ENCODE results near the gene RAP1GAP.

RAP1GAP gene

DNA sequence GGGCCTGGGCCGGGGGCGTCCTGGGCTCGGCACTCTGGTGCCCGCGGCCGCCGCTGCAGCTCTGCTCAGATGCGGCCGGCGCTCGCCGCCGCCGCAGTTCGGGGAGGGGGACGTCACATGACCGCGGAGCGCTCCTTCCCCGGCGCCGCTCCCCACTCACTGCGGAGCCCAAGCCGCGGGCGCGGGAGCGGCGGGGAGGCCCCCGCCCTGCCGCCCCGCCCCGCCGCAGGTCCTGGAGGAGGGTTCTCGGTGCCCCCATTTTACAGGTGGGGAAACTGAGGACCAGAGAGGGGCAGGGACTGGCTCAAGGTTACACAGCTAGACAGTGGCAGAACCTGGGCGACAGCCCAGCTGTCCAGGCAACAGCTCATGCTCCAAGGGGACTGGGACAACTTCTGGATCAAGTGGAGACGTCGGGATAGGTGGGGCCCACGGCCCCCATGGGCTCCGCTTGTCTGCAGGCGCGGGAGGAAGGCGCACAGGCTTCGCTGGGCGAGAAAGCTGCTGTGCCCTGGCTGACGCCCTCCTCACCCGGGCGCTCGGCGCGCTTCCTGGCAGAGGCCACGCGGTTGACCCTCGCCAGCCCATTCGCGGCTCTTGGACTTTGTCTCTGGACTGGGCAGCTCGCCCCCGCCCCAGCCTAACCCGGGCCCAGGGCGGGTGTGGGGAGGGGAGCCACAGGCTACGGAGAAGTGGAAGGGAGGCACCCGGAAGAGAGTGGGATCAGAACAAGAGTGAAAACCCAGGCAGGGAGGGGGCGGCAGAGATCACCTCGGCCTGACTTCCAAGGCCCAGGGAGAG is at the start of gene RAP1GAP:
RAP1GAP (minus strand) TSS at position 100 of the 801 bp plus-strand sequence. CDS start 49,325 bp downstream, outside the sequence.
- peak; percentile 81 for DNase-seq (ENCODE audit: low spot score)

DNA sequence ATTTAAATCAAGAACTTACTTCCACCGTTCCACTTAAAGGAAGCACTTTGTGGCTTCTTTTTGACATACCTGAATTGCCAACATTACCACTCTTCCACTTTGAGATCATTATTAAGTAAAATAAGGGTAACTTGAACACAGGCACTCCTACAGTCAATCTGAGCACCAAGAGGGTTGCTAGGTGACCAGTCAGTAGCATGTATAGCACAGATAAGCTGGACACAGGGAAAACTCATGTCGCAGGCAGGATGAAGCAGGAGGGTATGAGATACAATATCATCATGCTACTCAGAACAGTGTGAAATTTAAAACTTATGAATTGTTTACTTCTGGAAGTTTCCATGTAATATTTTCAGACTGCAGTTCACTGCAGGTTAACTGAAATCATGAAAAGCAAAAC is 47.0 kb upstream of the RAP1GAP start:
- no peak for DNase-seq (ENCODE audit: low spot score)

DNA sequence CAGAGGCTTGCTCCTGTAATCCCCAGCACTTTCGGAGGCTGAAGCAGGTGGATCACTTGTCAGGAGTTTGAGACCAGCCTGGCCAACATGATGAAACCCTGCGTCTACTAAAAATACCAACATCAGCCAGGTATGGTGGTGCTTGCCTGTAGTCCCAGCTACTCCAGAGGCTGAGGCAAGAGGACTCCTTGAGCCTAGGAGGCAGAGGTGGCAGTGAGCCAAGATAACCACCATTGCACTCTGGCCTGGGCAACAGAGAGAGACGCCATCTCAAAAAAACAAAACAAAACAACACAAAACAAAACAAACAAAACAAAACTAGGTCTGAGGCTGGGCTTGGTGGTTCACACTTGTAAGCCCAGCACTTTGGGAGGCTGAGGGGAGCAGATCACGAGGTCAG is 38.7 kb upstream of the RAP1GAP start:
- no peak for DNase-seq (ENCODE audit: low spot score)

DNA sequence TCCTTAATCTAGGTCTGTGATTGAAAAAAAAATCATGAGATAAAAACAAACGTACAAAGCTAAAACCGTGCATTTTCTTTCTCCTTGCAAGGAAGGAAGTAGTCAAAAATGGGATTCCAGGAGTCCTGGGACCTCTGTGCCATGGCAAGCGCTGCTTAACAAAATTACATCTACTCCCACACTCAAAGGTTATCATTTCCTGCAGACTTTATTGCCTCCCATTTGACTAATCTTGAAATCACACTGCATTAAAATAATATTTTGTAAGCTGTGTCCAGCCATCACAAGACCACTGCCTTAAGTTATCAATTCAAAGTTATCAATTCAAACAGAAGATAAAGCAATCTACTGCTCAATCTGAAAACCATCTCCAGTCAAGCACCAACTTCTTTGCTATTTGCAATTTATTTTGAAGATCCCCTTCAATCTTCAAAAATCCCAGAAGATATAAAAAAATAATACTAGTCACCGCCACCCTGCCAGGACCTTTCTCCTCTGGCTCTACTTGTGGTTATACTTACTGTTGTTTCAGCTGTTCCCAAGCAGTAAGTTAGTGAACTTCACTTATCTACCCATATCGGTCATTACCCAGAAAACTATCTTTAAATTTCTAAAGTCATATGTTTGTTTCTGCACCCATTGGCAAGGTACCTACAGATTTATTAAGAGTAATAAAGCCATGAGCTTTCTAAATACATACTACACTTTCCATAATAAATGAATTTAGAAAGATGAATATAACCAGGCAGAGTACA is 38.1 kb upstream of the RAP1GAP start:
- DNase-seq (ENCODE audit: low spot score), result no peak

DNA sequence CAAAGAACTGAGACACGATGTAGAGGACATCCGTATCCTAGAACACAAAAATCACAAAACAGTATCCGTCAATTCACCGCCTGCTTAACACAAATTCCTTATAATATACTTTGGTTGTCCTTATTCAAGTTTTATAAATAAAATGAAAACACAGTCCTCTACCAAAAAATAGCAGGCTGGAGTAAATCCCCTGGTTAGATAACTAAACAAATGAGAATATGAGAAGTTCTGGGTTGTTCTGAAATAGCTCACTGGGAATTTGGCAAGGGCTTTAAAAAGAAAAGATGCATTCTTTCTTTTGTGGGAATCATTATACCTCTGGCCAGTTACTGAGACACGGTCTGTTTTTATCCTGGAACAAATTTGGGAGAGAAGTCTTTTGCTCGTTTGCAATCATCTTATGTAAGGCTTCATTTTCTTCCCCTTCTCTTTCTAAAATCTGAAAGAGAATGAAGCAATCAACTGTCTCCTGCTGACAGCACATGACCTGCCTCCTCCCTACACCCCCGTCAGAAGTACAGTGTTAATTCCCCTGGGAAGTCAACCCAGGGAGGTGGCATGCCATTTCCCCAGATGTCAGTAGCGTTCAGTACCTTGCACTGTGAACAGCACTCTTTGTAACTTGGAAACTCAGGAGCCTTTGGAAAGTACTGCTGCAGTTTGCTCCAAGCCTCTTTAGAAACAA is 37.1 kb upstream of the RAP1GAP start:
- peak; percentile 62 for DNase-seq (ENCODE audit: low spot score)

DNA sequence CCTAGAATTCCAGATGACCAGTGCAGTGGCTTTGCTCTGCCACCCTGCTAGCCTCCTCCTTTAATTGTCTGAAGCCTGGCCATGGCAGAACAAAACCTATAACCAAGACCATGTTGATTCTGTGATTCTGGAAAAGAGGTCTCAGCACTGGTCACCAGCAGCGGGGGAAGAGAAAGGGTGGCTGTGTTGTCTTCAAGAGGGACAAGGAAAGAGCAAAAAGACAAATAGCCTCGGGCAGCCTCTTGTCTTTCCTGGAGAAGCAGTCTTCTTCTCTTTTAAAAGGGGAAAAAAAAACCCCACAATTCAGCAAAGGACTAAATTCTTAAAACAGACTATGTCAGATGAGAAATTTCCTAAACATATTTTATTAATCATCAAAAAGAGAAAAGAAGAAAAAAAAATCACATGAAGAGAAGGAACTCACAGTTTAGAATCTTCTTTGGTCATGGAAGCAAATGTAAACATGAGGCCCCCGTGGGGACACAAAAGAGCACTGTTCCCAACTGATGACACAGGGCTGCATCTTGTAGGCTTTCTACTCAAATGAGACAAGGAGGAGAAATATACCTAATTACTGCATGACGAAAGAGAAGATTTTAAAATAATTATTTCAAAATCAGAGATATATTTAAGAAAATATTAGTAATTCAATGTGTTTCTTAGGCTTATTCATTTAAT is 36.3 kb upstream of the RAP1GAP start:
- no peak for DNase-seq (ENCODE audit: low spot score)

DNA sequence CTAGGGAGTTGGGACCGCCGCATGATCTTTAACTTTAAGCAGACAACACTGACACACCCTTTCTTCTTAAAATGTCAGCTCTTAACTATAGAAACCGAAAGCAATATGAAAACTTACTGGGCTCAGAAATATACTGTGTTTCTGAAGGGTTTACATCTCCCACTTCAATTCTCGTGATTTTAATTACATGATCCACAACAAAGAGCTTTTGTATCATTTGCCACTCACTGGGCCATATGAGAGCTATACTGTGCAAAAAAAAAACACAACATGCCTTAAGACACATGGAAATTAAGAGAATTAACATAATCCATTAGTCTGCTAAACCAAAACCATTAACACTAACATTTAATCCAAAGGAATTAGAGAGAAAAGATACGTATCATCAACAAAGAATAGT is 35.0 kb upstream of the RAP1GAP start:
- DNase-seq (ENCODE audit: low spot score), result no peak

DNA sequence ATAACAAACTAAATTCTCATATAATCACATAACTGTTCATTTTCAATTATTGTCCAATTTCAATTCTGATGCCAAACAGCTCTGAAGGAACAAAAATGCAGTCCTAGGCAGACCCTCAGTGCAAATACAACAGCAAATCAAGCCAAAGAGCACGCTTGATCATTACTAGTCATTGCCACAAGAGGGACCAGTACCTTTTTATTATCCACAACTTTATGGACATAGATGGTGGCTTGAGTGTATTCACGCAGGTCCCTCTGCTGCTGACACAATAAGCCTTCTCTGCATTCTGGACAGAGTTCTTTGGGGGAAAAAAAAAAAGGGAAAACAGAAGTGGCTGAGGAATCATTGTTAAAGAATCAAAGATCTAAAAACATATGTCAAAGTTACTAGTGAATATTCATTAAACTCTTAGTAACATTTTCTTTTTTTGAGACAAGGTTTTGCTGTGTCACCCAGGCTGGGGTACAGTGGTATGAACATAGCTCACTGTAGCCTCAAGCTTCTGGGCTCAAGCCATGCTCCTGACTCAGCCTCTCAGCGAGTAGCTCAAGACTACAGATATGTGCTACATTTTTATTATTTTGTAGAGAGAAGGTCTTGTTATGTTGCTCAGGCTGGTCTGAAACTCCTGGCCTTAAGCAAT is 34.3 kb upstream of the RAP1GAP start:
- DNase-seq (ENCODE audit: low spot score), result peak; percentile 23

DNA sequence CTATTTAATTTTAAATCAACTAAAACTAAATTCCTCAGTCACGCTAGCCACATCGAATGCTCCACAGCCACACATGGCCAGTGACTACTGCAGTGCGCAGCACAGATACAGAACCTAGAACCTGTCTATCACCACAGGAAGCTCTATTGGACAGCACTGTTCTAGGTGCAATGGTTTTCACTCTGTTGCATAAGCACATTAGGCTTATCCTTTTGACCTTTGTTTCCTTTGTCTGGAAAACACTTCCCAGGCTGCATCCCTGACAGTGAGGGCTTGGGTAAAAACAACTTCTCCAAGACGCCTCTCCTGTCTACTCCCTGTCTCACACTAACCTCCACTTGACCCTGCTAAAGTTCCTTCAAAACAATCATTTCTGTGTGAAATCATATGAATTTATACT is 33.6 kb upstream of the RAP1GAP start:
- DNase-seq (ENCODE audit: low spot score), result no peak

DNA sequence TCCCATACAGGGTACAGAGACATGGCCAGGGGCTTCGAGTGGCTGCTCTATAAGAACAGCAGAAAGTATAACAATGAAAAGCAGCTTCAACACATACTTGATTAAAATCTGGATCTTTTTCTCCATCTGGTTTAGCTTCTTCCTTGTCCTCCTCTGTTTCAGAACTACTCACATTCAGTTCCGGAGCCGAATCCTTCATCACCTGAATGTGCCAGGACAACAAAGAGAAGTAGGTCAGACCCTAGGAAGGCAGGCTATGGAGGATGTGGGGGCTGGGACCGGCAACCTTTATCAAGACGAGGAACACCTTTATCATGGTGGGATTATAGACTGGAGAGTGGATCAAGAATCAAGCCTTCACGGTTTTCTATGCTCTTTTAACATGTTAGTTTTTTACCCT is 32.2 kb upstream of the RAP1GAP start:
- no peak for DNase-seq (ENCODE audit: low spot score)

DNA sequence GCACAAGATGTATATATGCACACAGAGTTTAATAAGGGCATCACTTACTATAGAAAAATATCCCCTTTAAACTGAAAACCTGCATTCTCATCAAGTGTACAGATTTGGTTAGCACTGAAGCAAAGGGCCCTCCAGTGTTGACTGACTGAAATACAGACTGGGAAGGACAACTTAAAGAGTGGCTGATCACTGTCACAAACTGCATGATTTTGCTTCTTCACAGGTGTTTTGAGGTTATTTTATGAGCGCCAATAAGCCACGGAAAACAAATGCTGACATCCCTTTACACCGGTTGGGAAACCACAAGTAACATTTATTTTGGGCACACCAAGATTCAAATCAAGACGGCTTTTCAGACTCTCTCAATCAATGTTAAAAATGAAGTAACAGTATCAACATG is 30.9 kb upstream of the RAP1GAP start:
- no peak for DNase-seq (ENCODE audit: low spot score)

DNA sequence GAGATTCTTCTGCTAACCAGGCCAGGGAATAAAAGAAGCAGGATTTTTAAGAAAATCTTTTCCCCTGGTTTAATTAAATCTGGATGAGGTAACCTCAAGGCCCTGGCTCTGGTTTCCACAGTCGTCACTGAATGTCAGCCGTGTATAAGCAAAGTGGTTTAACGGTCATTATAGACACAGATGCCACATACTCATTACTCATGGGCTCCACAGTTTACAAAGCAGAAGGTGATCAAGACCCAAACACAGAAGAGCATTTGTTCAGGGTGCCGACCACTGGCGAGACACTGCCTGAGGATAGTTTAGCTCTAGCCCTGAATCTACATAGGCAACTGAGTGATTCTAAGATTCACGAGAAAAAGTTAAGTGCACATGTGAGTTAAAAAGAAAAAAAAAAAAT is 27.8 kb upstream of the RAP1GAP start:
- no peak for DNase-seq (ENCODE audit: low spot score)

DNA sequence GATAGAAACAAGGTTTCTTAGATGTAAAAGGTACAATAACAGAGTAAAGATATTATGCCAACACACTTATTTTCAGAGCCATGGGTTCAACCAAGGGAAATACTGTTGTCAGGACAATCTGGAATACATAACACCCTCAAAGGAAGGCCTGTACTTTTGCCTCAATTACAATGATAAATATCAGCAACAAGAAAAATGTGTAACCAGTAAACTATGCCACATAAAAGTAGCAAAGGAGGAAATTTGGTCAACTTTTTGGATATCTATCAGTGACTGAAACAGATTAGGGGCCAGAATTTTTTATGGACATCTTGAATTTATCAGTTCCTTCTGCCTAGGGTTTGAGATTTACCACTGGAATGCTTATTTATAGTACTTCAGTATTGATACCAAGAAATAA is 24.6 kb upstream of the RAP1GAP start:
- no peak for DNase-seq (ENCODE audit: low spot score)

DNA sequence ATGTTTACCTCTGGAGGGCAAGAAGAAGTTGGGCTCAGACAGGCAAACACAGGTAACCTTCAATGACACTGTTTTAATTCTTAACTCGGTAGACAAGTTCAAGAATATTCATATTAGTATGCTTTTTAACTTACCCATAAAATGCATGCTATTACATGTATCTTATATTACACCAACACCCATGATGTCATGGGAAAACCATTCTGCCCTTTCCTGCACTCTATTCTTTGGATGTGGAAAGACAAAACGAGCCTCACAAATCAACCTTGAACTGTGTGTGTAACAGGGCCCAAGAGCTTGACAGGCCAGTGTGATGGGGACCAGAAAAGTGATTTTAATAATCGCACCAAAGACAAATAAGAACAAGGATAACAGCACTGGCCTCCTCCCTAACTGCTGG is 22.6 kb upstream of the RAP1GAP start:
- DNase-seq (ENCODE audit: low spot score), result no peak

DNA sequence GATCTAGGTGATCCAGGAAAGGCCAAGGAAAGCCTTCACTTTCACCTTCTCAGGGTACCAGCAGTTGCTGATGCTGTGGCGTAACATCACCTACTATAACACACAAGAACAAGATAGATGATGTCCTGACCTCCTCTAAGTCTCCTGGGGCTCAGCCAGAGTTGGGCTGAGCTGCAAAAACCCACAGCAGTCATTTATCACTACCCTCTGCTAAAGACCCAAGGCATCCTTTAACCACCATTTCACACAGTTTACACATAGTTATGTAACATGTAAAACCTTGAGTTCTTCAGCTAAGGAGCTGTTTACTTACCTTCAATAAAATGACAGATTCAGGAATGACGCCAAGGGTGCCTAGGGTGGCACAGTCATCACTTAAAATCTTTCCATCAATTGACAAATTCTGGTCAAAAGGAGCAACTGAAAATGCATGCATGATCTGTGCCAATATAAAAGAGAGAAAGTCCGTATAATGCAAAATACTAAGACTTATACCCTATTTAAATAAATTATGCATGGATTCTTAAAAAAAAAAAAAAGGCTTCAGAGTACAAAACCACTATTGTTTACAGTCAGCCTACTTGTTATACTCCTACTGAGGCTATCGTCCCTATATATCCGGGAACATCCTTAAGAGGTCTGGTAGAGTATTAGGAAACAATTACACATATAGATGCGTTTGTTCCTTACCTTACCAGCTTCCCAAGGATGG is 20.7 kb upstream of the RAP1GAP start:
- DNase-seq (ENCODE audit: low spot score), result no peak

DNA sequence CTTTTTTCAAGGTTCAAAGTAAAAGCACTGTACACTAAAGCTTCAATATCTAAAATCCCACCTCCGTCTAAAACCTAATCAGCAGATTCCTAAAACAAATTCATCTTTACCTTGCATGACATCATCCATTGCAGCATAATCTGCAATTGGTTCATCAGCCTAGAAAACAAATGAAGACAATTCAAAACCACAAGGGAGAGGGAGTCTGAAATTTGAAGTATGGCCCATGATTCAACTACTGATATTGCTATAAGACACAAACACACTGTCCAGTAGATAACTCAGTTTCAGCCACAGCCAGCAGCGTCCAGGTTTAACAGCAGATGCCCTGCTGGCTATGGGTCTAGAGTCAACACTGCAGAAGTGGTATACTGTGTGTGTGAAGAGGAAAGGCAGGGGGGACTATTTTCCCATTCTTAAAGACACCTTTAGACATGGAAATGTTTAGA is 17.9 kb upstream of the RAP1GAP start:
- DNase-seq (ENCODE audit: low spot score), result no peak

DNA sequence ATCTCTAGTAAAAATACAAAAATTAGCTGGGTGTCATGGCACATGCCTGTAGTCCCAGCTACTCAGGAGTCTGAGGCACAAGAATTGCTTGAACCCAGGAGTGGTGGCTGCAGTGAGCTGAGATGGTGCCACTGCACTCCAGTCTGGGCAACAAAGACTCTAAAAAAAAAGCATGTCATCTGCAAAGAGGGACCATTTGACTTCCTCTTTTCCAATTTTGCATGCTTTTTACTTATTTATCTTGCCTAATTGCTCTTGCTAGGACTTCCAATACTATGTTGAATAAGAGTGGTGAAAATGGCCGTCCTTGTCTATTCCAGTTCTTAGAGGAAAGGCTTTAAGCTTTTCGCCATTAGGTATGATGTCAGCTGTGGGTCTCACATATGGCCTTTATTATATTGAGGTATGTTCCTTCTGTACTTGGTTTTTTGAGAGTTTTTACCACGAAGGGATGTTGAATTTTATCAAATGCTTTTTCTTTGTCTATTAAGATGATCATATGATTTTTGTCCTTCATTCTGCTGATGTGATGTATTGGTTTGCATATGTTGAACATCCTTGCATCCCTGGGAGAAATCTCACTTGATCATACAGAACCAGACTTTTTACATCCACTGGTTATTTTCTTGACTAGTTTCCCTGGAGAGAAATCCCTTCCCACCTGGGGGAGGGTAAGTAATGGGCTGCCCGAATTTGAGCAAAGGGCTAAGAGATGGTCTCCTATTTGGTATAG is 17.0 kb upstream of the RAP1GAP start:
- DNase-seq (ENCODE audit: low spot score), result no peak

DNA sequence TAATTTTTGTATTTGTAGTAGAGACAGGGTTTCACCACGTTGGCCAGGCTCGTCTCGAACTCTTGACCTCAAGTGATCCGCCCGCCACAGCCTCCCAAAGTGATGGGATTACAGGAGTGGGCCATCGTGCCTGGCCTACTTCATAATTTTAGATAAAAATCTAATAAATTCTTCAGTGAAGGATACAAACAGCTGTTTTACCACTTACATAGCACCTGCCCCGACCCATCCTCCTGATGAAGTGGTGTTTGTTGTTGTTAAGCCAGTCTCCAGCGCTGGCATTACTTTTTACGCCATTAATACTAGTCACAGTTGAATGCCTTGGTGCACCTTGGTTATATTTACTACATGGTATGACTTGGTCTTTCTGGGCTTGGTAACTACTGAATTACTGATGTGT is 12.3 kb upstream of the RAP1GAP start:
- no peak for DNase-seq (ENCODE audit: low spot score)

DNA sequence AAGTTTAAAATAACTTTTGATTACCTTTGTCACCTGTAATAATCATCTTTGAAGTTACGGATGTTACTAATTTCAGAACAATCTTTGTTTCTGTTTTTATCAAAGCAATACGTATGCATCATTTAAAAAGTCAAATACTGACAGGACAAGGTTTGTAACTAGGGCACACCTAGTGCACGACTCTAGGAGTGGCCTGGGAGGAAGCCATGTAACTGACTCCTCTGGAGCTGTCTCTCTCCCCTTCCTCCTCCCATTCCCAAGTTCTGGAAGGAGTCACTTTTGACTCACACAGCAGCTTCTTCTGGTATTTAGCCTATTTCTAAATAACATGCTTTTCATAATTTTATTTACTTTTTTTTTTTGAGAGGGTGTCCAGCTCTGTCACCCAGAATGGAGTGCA is 11.8 kb upstream of the RAP1GAP start:
- no peak for DNase-seq (ENCODE audit: low spot score)

DNA sequence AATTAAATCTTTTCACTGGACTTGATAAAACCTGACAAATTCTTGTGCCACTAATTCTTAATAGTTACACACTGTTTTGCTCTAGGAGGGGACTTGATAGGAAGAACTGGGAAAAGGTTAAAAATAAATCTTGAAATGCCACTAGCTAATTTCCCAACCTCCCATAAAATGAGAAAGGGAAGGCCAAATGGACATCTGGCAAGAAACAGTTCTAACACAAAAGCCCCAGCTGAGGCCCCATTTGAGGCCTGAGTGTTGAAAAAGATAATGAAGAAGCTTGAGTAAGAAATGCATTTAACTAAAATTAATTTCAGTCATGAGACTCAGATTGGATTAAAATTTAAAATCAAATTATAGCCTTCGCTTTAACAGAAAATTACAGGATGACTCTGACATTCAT is 11.2 kb upstream of the RAP1GAP start:
- no peak for DNase-seq (ENCODE audit: low spot score)

Data from iPS-NIHi11 (cell line).